Gastrocnemius medialis (tissue), 4 donors: ENCODE measurements around the gene OIT3. TPM values are rescaled to one million over a fixed set of nuclear protein-coding genes. Genes with fewer than 3 reads are reported as not detected.

Experiments used
- ATAC-seq, 2 donors: fragments of 150-250 bp; one replicate each; pipeline ENCODE4 v1.9.1; 2016
- DNase-seq, 2 donors: peaks; one replicate each; pipeline ENCODE4 v3.0.0-alpha.2; 2019
- H3K27ac ChIP-seq, 4 donors: fragments of 200-600 bp; sonication (generic); 1 replicate in 1 of 4; 2 replicates in 3 of 4; pipeline ENCODE4 v1.5.1; 2016 to 2018; ENCODE audit warnings: mild to moderate bottlenecking in 2 of 4, moderate library complexity in 1 of 4
- H3K27me3 ChIP-seq, 3 donors: fragments of 200-600 bp; sonication (generic) in 2 of 3; 1 replicate in 1 of 3; 2 replicates in 2 of 3; pipeline versions ENCODE4 v1.5.1 to v1.6.0; 2016 to 2019; ENCODE audit warnings: mild to moderate bottlenecking in 1 of 3, moderate library complexity in 1 of 3
- H3K36me3 ChIP-seq, 2 donors: fragments of 200-600 bp; sonication (generic) in 1 of 2; one replicate each; pipeline ENCODE4 v1.5.1; 2017 to 2018
- H3K4me1 ChIP-seq, 2 donors: fragments of 200-600 bp; sonication (generic) in 1 of 2; one replicate each; pipeline ENCODE4 v1.5.1; 2016 to 2017; ENCODE audit warnings: mild to moderate bottlenecking in 2 of 2
- H3K4me3 ChIP-seq, 4 donors: fragments of 200-600 bp; sonication (generic) in 3 of 4; 1 replicate in 1 of 4; 2 replicates in 3 of 4; pipeline ENCODE4 v1.5.1; 2016 to 2019; ENCODE audit warnings: mild to moderate bottlenecking in 2 of 4
- H3K9me3 ChIP-seq, 3 donors: fragments of 200-600 bp; sonication (generic) in 2 of 3; 1 replicate in 1 of 3; 2 replicates in 2 of 3; pipeline ENCODE4 v1.5.1; 2016 to 2019
- CTCF ChIP-seq, 5 experiments: fragments of 450-650 bp in 3 of 5; fragments of 200-600 bp in 2 of 5; sonication (generic) in 2 of 5; IDR thresholded peaks in 4 of 5; conservative IDR thresholded peaks in 1 of 5; 1 replicate in 4 of 5; 2 replicates in 1 of 5; pipeline ENCODE4 v1.5.1; 2016 to 2019; ENCODE audit warnings: antibody characterized with exemption in 5 of 5, mild to moderate bottlenecking in 3 of 5, moderate library complexity in 3 of 5
- POLR2A ChIP-seq, 2 donors: fragments of 450-650 bp; IDR thresholded peaks; one replicate each; pipeline ENCODE4 v1.6.1; 2017; ENCODE audit warnings: antibody characterized with exemption in 2 of 2, mild to moderate bottlenecking in 2 of 2, moderate library complexity in 2 of 2
- in situ Hi-C, 4 donors: fragments of 200-750 bp; cut with MboI; loops; one replicate each; pipeline versions ENCODE4 v1.15.0 to v1.8.0; 2017; ENCODE audit warnings: low sequenced_read_pairs in 4 of 4
- intact Hi-C: fragments of 100-400 bp; cut with DNase I; formaldehyde crosslinking; loops from one replicate; pipeline ENCODE4 v1.15.1; 2023; ENCODE audit warnings: low total_unique reads
- total RNA-seq, 4 donors: library from RNA; depleted of rRNA; stranded (reverse); fragments of >200 nt; gene quantifications; one replicate each; pipeline versions ENCODE4 v1.1.0 to v1.2.3, GENCODE V29; 2016

Gene OIT3
- total RNA-seq, 4 donors from 2014 or later, result 0.13 to 0.25 TPM; not detected in 2

DNA sequence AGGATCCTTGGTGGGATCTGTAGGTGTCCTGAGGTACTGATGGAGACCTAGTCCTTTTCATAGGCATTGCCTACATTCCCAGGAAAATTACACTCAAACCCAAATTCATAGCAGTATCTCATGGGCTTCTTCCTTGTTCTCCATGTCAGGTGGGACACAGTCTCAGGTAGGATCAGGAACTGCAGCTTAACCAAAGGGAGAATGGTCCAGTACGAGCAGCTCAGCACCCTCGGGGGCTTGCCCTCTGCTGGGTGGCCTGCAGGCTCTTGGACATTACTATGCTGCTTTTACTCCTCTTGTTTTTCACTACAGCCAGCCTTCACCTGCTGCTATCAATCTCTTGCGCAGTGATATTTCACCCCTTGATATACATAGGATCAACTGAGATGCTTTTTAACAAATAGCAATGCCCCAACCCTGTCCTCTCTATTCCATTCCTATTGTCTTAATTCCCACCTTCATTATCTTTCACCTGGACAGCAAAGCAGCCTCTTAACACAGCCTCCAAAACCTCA, 32.5 kb downstream of the OIT3 start:
- Histone ChIP-seq H3K9me3 (no peaks in the 10 kb centered on the region), H3K4me3 (no peak overlapping the region), H3K27me3 (no peaks in the 10 kb centered on the region), H3K36me3 (no peaks in the 10 kb centered on the region), H3K4me1 (no peaks in the 10 kb centered on the region), H3K27ac (no peak overlapping the region)
- no peak for TF ChIP-seq POLR2A (IDR thresholded peaks at IDR 0.05)
- in situ Hi-C loops (no loop called here), intact Hi-C loops (no loop called here)
- DNase-seq, result no peak
- ATAC-seq, result no peak

DNA sequence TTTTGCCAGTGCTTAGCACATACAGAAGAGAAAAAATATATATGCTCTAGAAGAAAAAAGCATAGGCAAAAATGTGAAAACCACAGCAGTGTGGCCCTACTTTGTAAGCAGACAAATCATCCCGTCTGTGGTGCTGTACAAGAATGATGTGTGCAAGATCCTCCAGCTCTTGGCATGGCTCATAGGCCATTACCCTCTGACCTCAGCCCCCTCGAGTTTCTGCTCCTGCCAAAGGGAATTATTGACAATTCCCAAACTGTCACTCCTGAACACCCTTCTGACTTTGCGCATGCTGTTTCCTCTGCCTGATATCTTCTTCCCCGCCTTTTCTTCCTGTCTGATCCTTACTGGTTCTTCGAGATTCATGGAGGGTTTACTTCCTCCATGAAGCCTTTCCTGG, 33.9 kb downstream of the OIT3 start:
- H3K4me3 ChIP-seq, result no peak overlapping the region
- H3K4me1 ChIP-seq, result no peaks in the 10 kb centered on the region
- H3K27me3 ChIP-seq, result no peaks in the 10 kb centered on the region
- ATAC-seq (no peak), DNase-seq (no peak)
- no peak overlapping the region for H3K27ac ChIP-seq
- intact Hi-C loops (no loop called here), in situ Hi-C loops (no loop called here)
- H3K9me3 ChIP-seq, result no peaks in the 10 kb centered on the region
- no peak for TF ChIP-seq POLR2A (IDR thresholded peaks at IDR 0.05)
- no peak for TF ChIP-seq CTCF (IDR thresholded peaks at IDR 0.05 in 4 of 5, conservative IDR thresholded peaks at IDR 0.05 in 1 of 5)
- H3K36me3 ChIP-seq, result no peaks in the 10 kb centered on the region

DNA sequence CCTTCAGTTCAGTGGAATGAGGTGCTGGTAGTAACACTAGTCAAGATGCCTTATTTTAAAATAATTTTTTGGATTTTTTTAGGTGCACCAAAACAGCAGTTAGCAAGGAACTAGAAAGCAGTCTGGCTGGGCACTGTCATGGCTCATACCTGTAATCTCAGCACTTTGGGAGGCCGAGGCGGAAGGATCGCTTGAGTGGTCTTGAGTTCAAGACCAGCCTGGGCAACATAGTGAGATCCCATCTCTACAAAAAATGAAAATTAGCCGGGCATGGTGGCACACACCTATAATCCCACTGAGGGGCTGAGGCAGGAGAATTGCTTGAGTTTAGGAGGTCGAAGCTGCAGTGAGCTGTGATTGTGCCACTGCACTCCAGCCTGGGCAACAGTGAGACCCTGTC, 35.3 kb downstream of the OIT3 start:
- H3K27ac ChIP-seq, result no peak overlapping the region
- H3K36me3 ChIP-seq, result no peaks in the 10 kb centered on the region
- in situ Hi-C loops, result no loop called here
- ATAC-seq (no peak), DNase-seq (no peak)
- intact Hi-C loops, result no loop called here
- H3K27me3 ChIP-seq, result no peaks in the 10 kb centered on the region
- TF ChIP-seq POLR2A (IDR thresholded peaks at IDR 0.05) (no peak), CTCF (IDR thresholded peaks at IDR 0.05 in 4 of 5, conservative IDR thresholded peaks at IDR 0.05 in 1 of 5) (no peak)
- no peaks in the 10 kb centered on the region for H3K9me3 ChIP-seq
- no peaks in the 10 kb centered on the region for H3K4me1 ChIP-seq
- H3K4me3 ChIP-seq, result no peak overlapping the region

GRCh38 chr10:72930276-72930675, 36.7 kb downstream of the OIT3 start:
- DNase-seq (no peak), ATAC-seq (no peak)
- Histone ChIP-seq H3K9me3 (no peaks in the 10 kb centered on the region), H3K4me1 (no peaks in the 10 kb centered on the region), H3K27ac (no peak overlapping the region), H3K27me3 (no peaks in the 10 kb centered on the region), H3K4me3 (no peak overlapping the region), H3K36me3 (no peaks in the 10 kb centered on the region)
- in situ Hi-C loops (no loop called here), intact Hi-C loops (no loop called here)
- TF ChIP-seq POLR2A (IDR thresholded peaks at IDR 0.05), result no peak
- TF ChIP-seq CTCF (IDR thresholded peaks at IDR 0.05 in 4 of 5, conservative IDR thresholded peaks at IDR 0.05 in 1 of 5), result no peak

DNA sequence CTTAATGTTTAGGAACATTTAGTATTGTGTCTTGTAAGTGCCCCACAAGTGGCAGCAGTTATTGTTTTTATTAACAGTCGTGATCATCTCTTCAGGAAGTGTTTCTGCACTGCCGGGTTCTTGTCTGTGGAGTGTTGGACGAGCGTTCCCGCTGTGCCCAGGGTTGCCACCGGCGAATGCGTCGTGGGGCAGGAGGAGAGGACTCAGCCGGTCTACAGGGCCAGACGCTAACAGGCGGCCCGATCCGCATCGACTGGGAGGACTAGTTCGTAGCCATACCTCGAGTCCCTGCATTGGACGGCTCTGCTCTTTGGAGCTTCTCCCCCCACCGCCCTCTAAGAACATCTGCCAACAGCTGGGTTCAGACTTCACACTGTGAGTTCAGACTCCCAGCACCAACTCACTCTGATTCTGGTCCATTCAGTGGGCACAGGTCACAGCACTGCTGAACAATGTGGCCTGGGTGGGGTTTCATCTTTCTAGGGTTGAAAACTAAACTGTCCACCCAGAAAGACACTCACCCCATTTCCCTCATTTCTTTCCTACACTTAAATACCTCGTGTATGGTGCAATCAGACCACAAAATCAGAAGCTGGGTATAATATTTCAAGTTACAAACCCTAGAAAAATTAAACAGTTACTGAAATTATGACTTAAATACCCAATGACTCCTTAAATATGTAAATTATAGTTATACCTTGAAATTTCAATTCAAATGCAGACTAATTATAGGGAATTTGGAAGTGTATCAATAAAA, 38.9 kb downstream of the OIT3 start:
- intact Hi-C loops, result no loop called here
- no peaks in the 10 kb centered on the region for H3K9me3 ChIP-seq
- no peak overlapping the region for H3K4me3 ChIP-seq
- TF ChIP-seq POLR2A (IDR thresholded peaks at IDR 0.05) (no peak), CTCF (IDR thresholded peaks at IDR 0.05 in 4 of 5, conservative IDR thresholded peaks at IDR 0.05 in 1 of 5) (no peak)
- H3K27ac ChIP-seq, result no peak overlapping the region
- no peaks in the 10 kb centered on the region for H3K4me1 ChIP-seq
- H3K27me3 ChIP-seq, result no peaks in the 10 kb centered on the region
- DNase-seq (no peak), ATAC-seq (no peak)
- in situ Hi-C loops, result no loop called here
- H3K36me3 ChIP-seq, result no peaks in the 10 kb centered on the region
